HG03045 (cell line): ENCODE results near the gene RAB11FIP2.

Experiments used
- ATAC-seq: cut with Tn5 transposase; IDR thresholded peaks from one replicate; pipeline ENCODE4 v1.9.1; 2021; ENCODE audit warnings: mild to moderate bottlenecking, moderate library complexity; ENCODE audit not compliant: unreplicated experiment

Gene RAB11FIP2

GRCh38 chr10:118035354-118036005 lies 11.3 kb downstream of the RAB11FIP2 start:
- no peak for ATAC-seq

GRCh38 chr10:118034791-118035261 lies 11.9 kb downstream of the RAB11FIP2 start:
- no peak for ATAC-seq

- ATAC-seq: no peak
Observed at GRCh38 chr10:118033905-118034304, 12.8 kb downstream of the RAB11FIP2 start.

- no peak for ATAC-seq
Observed at GRCh38 chr10:118032564-118032963, 14.2 kb downstream of the RAB11FIP2 start.

- no peak for ATAC-seq
Observed at GRCh38 chr10:118031351-118032075, 15.2 kb downstream of the RAB11FIP2 start.

GRCh38 chr10:118028619-118029018 lies 18.1 kb downstream of the RAB11FIP2 start:
- ATAC-seq: peak; percentile 97

- no peak for ATAC-seq
Observed at GRCh38 chr10:118027397-118027796, 19.3 kb downstream of the RAB11FIP2 start.

- ATAC-seq: no peak
Observed at GRCh38 chr10:118026936-118027335, 19.8 kb downstream of the RAB11FIP2 start.

GRCh38 chr10:118020365-118020764 lies 26.4 kb downstream of the RAB11FIP2 start:
- ATAC-seq: no peak

- no peak for ATAC-seq
Observed at GRCh38 chr10:118017850-118018249, 28.9 kb downstream of the RAB11FIP2 start.

- no peak for ATAC-seq
Observed at GRCh38 chr10:118017071-118017740, 29.5 kb downstream of the RAB11FIP2 start.

GRCh38 chr10:118012952-118013525 lies 33.7 kb downstream of the RAB11FIP2 start:
- no peak for ATAC-seq

- no peak for ATAC-seq
Observed at GRCh38 chr10:118007773-118008172, 39.0 kb downstream of the RAB11FIP2 start.

- no peak for ATAC-seq
Observed at GRCh38 chr10:118003126-118003525, 43.6 kb downstream of the RAB11FIP2 start.

- ATAC-seq: no peak
Observed at GRCh38 chr10:118002581-118002980, 44.2 kb downstream of the RAB11FIP2 start.

- ATAC-seq: no peak
Observed at GRCh38 chr10:117997673-117998072, 49.1 kb downstream of the RAB11FIP2 start.

- no peak for ATAC-seq
Observed at GRCh38 chr10:117996709-117997108, 50.0 kb downstream of the RAB11FIP2 start.

GRCh38 chr10:117994771-117995170 lies 52.0 kb downstream of the RAB11FIP2 start:
- ATAC-seq: no peak

- no peak for ATAC-seq
Observed at GRCh38 chr10:117993166-117993565, 53.6 kb downstream of the RAB11FIP2 start.

GRCh38 chr10:117991701-117992100 lies 55.0 kb downstream of the RAB11FIP2 start:
- ATAC-seq: no peak

- no peak for ATAC-seq
Observed at GRCh38 chr10:117989962-117990361, 56.8 kb downstream of the RAB11FIP2 start.
